Suppressor macrophage treated with lipopolysaccharide for 1 hour (primary cell): ENCODE data around the gene CDH4.

Experiments
- DNase-seq, 3 donors: peaks; one replicate each; pipeline ENCODE4 v3.0.0-alpha.2; 2020 to 2022

Gene CDH4

GRCh38 chr20:61762886-61763739, 511.1 kb downstream of the CDH4 start:
- DNase-seq = no peak

- no peak for DNase-seq
Observed at GRCh38 chr20:61763740-61764400, 511.8 kb downstream of the CDH4 start.

- DNase-seq = no peak
Observed at GRCh38 chr20:61764471-61765025, 512.5 kb downstream of the CDH4 start.

GRCh38 chr20:61765081-61765870, 513.2 kb downstream of the CDH4 start:
- no peak for DNase-seq

- no peak for DNase-seq
Observed at GRCh38 chr20:61765871-61766654, 514.0 kb downstream of the CDH4 start.

GRCh38 chr20:61766921-61767610, 515.0 kb downstream of the CDH4 start:
- DNase-seq = no peak

- DNase-seq = no peak
Observed at GRCh38 chr20:61767761-61768494, 515.9 kb downstream of the CDH4 start.

- no peak for DNase-seq
Observed at GRCh38 chr20:61768571-61769285, 516.7 kb downstream of the CDH4 start.

- DNase-seq = no peak
Observed at GRCh38 chr20:61769286-61769832, 517.3 kb downstream of the CDH4 start.

GRCh38 chr20:61770113-61770585, 518.1 kb downstream of the CDH4 start:
- no peak for DNase-seq

- DNase-seq = no peak
Observed at GRCh38 chr20:61771805-61772350, 519.8 kb downstream of the CDH4 start.

GRCh38 chr20:61772828-61773631, 521.0 kb downstream of the CDH4 start:
- no peak for DNase-seq

- no peak for DNase-seq
Observed at GRCh38 chr20:61773926-61774587, 522.0 kb downstream of the CDH4 start.

GRCh38 chr20:61775423-61775822, 523.4 kb downstream of the CDH4 start:
- DNase-seq = no peak

GRCh38 chr20:61776491-61777075, 524.5 kb downstream of the CDH4 start:
- no peak for DNase-seq

- no peak for DNase-seq
Observed at GRCh38 chr20:61777773-61778494, 525.9 kb downstream of the CDH4 start.

- DNase-seq = no peak
Observed at GRCh38 chr20:61778495-61778863, 526.4 kb downstream of the CDH4 start.
